NT2/D1 (cell line): ENCODE data around the gene ILK.

Experiments used
- DNase-seq: peaks from one replicate; pipeline ENCODE4 v3.0.0-alpha.2; 2011; ENCODE audit warnings: low read depth, low spot score
- H3K27me3 ChIP-seq: 2 replicates; pipeline ENCODE4 v1.6.0; 2011; ENCODE audit warnings: mild to moderate bottlenecking; ENCODE audit not compliant: insufficient read length, insufficient read depth
- H3K36me3 ChIP-seq: 2 replicates; pipeline ENCODE4 v1.6.1; 2011; ENCODE audit warnings: mild to moderate bottlenecking, low read length, mixed read lengths; ENCODE audit not compliant: insufficient read depth, insufficient read length
- H3K4me1 ChIP-seq: 2 replicates; pipeline ENCODE4 v1.5.1; 2011; ENCODE audit not compliant: insufficient read depth, insufficient read length
- H3K4me3 ChIP-seq: 2 replicates; pipeline ENCODE4 v1.5.1; 2011; ENCODE audit warnings: low read depth; ENCODE audit not compliant: insufficient read length
- H3K9ac ChIP-seq: 2 replicates; pipeline ENCODE4 v1.6.0; 2011; ENCODE audit warnings: low read depth; ENCODE audit not compliant: insufficient read length
- H3K9me3 ChIP-seq: 2 replicates; pipeline ENCODE4 v1.5.1; 2011; ENCODE audit warnings: mild to moderate bottlenecking, low read length; ENCODE audit not compliant: insufficient read depth
- SUZ12 ChIP-seq: IDR thresholded peaks from 2 replicates; pipeline ENCODE4 v1.6.1; 2011; ENCODE audit not compliant: insufficient read length, insufficient read depth; ENCODE audit errors: extremely low read depth
- YY1 ChIP-seq: IDR thresholded peaks from 2 replicates; pipeline ENCODE4 v1.6.1; 2011; ENCODE audit not compliant: insufficient read length, insufficient read depth
- ZNF274 ChIP-seq: IDR thresholded peaks from 2 replicates; pipeline ENCODE4 v1.6.1; 2011; ENCODE audit warnings: mild to moderate bottlenecking, low read depth, low read length

ILK gene

DNA sequence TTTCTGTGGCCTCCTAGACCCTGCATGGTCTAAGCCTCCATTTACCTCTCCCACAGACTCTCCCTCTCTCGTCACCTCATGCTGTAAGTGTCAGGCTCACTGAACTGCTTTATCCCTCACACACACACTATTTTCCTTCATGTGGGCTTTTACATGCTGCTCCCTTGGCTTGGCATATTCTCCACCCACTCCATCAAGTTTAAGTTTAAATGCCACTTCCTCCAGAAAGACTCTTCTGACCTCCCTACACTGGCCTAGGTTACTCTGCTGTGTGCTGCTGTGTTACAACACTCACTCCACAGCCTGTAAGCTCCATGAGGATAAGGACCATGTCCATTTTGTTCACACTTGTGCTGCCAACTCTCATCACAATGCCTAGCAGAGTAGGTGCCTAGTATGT, 49.5 kb downstream of the ILK start:
- no peaks in the 10 kb centered on the region for H3K36me3 ChIP-seq
- H3K4me3 ChIP-seq: no peak overlapping the region
- no peak for DNase-seq
- TF ChIP-seq SUZ12 (no peak), YY1 (no peak), ZNF274 (no peak)
- no peak overlapping the region for H3K9ac ChIP-seq
- H3K4me1 ChIP-seq: peaks cover 5% of the 10 kb centered on the region
- H3K27me3 ChIP-seq: peaks cover 40% of the 10 kb centered on the region
- no peaks in the 10 kb centered on the region for H3K9me3 ChIP-seq

DNA sequence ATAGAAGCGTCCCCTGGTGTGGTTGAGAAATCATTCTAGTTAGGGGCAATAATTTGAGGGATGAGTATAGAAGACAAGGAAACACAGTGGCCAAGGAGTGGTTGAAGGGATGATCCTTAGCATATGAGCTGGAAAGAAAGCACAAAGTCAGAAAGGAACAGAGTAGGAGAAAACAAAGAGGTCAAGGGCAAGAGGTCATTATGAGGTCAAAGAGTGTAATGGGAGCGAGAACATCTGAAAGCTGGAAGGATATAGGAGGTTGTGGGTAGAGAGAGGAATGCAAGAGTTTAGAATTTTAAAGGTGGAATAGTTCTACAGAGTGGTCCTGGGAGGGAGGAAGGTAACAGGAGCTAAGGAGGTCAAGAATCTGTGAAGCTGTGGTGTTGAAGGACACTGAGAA, 50.1 kb downstream of the ILK start:
- Histone ChIP-seq H3K4me1 (peaks cover 5% of the 10 kb centered on the region), H3K9me3 (no peaks in the 10 kb centered on the region), H3K4me3 (no peak overlapping the region), H3K9ac (no peak overlapping the region), H3K36me3 (no peaks in the 10 kb centered on the region), H3K27me3 (peaks cover 40% of the 10 kb centered on the region)
- TF ChIP-seq SUZ12: no peak
- no peak for TF ChIP-seq YY1
- no peak for TF ChIP-seq ZNF274
- DNase-seq: no peak

DNA sequence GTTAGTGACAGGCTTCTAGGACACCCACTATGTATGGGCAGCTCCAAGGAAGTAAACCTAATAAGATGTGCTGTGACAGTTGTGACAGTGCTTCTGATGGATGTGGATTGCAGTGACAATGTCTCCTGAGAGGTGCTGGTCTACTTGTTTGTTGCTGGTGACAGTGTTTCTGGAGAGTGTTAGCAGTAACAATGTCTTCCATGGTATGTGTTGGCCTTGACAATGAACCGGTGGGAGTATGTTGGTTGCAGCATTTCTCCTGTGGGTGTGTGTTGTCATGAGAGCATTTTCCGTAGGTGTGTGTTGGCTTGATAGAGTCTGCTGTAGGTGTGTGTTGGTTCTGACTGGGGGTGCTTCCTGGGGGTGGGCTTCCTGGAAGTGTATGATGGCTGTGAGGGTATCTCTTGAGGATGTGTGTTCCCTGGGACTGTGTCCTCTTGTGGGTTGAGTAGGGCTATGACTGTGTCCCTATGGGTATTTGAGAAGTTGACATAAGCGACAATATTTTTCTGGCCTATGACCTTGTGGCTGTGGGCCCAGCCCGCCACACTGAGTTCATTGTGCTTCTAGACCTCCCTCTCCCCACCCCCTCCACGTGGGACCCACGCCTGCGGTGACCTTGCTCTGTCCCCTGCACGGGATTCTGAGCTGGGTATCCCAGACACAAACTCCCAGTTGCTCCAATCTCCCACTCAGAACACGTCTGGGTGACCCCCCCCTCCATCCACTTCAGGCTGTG, 50.9 kb downstream of the ILK start:
- no peak for DNase-seq
- peaks cover 5% of the 10 kb centered on the region for H3K4me1 ChIP-seq
- H3K36me3 ChIP-seq: no peaks in the 10 kb centered on the region
- H3K27me3 ChIP-seq: peaks cover 40% of the 10 kb centered on the region
- H3K9ac ChIP-seq: no peak overlapping the region
- TF ChIP-seq YY1 (no peak), ZNF274 (no peak), SUZ12 (no peak)
- peak overlapping the region; percentile 55 for H3K4me3 ChIP-seq
- H3K9me3 ChIP-seq: no peaks in the 10 kb centered on the region

DNA sequence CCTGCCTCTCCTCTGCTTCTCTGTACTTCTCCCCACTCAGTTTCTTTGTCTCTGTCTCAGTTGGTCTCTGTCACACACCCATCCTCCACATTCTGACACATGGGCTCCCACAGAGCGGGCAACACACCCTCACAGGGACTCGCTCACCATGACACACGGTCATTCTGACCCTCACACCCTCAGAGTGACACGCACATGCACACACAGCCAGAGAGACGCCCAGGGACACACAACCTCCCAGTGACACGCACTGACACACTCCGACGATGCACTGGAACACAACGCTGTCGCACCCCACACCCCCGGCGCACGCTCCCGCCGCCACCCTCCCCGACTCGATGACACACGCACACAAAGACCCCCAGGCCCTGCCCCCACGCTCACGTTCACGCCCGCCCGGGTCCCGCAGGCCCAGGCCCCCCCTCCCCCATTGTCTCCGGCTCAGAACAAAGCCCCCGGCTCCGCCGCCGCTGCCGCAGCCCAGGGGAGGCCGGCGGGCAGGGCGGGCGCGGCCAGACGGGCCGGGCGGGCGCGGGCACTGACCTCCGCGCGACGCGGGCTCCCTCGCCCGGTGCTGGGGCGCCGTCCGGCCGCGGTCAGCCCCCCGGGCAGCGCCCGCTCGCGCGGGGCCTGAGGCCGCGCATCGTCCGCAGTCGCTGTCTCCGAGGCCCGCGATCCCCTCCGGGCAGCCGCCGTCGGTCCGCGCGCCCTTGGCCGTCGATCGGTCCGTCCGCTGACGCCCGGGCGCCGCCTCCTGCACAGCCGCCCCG, 51.6 kb downstream of the ILK start:
- no peak for TF ChIP-seq SUZ12
- Histone ChIP-seq H3K27me3 (peaks cover 40% of the 10 kb centered on the region), H3K9ac (peak overlapping the region; percentile 71), H3K4me3 (peak overlapping the region; percentile 55), H3K9me3 (no peaks in the 10 kb centered on the region), H3K36me3 (no peaks in the 10 kb centered on the region), H3K4me1 (peaks cover 5% of the 10 kb centered on the region)
- DNase-seq: no peak

DNA sequence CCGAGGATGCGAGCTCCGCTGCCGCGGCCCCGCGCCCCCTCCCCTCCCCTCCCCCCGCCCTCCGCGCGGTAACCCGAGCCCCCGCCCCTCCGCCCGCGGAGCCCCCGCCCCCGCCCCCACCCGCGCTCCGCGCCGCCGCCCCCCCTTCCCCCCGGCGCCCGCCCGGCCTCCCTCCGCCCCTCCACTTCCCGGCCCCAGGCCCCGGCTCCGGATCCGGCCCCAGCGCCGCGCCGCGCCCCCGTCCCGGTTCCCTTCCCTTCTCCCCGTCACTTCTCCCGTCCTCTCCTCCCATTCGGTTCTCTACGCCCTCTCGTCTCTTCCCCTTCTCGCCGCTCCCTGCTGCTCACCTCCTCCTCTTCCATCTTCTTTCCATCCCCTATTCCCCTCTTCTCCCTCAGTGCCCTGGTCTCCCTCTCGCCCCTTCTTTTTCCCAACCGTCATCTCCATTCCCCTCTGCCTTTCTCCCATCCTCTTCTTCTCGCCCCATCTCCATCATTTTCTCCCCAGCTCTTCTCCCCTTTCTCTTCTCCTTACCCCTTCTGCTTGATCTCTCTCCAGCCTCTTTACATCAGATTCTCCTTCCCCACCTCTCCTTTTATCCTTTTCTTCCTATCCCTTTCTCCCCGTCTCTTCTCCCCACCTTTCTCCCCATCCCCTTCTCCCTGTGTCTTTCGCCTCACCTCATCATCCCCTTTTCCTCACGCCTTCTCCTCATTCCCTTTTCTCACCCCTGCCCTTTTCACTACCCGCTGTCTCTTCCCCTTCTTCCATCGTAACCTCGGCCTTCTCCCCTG, 52.4 kb downstream of the ILK start, which contains the start of gene DCHS1:
DCHS1 (minus strand) TSS at position 20 of the 794 bp plus-strand sequence. CDS start 14,196 bp downstream, outside the sequence.
- H3K4me1 ChIP-seq: peaks cover 5% of the 10 kb centered on the region
- H3K36me3 ChIP-seq: no peaks in the 10 kb centered on the region
- no peak for DNase-seq
- no peaks in the 10 kb centered on the region for H3K9me3 ChIP-seq
- no peak for TF ChIP-seq ZNF274
- no peak for TF ChIP-seq SUZ12
- no peak for TF ChIP-seq YY1
- peaks cover 40% of the 10 kb centered on the region for H3K27me3 ChIP-seq
- peak within 1 kb of the TSS; percentile 71 for H3K9ac ChIP-seq
- peak within 1 kb of the TSS; percentile 55 for H3K4me3 ChIP-seq

DNA sequence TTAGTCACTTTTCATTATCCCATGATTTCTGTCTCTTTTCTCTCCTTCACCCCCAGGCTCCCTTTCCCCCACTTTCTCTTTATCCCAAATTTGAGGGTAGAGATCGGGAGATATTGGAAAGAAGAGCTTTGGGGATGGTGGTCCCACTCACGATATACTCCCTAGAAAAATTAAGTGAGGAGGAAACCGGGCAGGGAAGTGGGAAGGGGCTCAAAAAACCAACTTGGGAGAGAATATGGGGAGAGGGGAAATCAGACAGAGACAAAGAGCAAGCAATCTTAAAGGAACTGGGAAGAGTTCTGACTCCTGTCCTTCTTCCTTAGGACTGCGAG, 53.0 kb downstream of the ILK start:
- peak overlapping the region; percentile 27 for H3K9ac ChIP-seq
- peaks cover 5% of the 10 kb centered on the region for H3K4me1 ChIP-seq
- TF ChIP-seq ZNF274 (no peak), YY1 (no peak)
- H3K36me3 ChIP-seq: no peaks in the 10 kb centered on the region
- H3K27me3 ChIP-seq: peaks cover 40% of the 10 kb centered on the region
- H3K4me3 ChIP-seq: peak overlapping the region; percentile 50
- no peak for DNase-seq
- no peaks in the 10 kb centered on the region for H3K9me3 ChIP-seq

DNA sequence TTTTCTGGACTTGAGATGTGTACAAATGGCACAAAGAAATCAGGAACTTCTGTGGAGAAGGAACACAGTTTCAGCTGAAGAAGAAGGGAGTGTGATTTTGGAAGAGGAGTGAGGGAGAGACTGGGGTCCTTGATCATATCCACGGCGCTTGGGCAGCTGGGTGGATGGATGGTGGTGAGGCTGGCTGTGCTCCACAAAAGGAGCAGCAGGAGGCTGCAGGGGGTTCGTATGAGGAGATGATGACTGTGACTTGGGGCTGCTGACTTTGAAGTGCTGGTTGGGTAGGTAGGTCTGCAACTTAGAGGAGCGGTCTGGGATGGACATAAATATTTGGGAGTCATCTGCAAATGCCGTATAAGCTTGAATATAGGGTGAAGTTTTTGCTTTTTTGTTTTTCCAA, 53.4 kb downstream of the ILK start:
- no peak for DNase-seq
- Histone ChIP-seq H3K9me3 (no peaks in the 10 kb centered on the region), H3K9ac (no peak overlapping the region), H3K4me3 (no peak overlapping the region), H3K4me1 (peaks cover 5% of the 10 kb centered on the region), H3K36me3 (no peaks in the 10 kb centered on the region), H3K27me3 (peaks cover 40% of the 10 kb centered on the region)
- TF ChIP-seq YY1 (no peak), SUZ12 (no peak), ZNF274 (no peak)
